ENCODE measurements around the gene HMX2.

- TF ChIP-seq RFX5 (IDR thresholded peaks at IDR 0.05; ENCODE audit: borderline replicate concordance, low read depth, low read length) (no peak), CTCF (IDR thresholded peaks at IDR 0.05; ENCODE audit: control extremely low read depth in 1 of 3, insufficient read depth in 1 of 3, low read depth in 1 of 3, low read length in 3 of 3) (no peak), RAD21 (IDR thresholded peaks at IDR 0.05 in 1 of 2, conservative IDR thresholded peaks at IDR 0.05 in 1 of 2; ENCODE audit: low read depth in 2 of 2, low read length in 2 of 2) (0 out of 4 replicates have a peak, but pooled peaks of 1 of the 2 experiments have one; percentile 2), CREB1 (IDR thresholded peaks at IDR 0.05) (no peak)
These were observed 5.2 kb upstream of the HMX2 start for GRCh38 chr10:123142701-123143161.
